Middle frontal gyrus (tissue), 1 donor: ENCODE data around the gene FOXM1.

ENCODE experiments used
- DNase-seq: peaks from one replicate; pipeline ENCODE4 v3.0.0-alpha.2; 2015; ENCODE audit warnings: low spot score; ENCODE audit errors: extremely low spot score

Gene FOXM1

DNA sequence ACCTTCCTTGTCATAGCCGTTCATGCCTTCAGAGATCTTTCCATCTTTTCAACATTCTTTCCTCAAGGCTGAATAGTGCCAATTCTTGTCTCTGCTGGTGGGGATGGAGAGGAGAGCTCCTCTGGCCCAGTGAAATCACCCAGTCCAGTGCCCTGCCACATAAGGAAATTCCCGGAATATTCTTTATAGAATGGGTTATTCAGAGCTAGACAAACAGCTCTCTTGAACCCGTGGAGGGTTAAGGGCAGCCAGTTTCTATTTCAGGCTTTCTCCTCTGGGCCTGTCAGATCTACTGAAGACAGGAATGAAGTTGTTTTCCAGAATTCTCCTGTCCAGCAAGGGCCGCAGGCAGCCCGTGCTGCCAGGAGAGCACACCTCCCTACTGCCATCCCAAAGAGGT is 34.0 kb downstream of the FOXM1 start:
- DNase-seq = no peak

DNA sequence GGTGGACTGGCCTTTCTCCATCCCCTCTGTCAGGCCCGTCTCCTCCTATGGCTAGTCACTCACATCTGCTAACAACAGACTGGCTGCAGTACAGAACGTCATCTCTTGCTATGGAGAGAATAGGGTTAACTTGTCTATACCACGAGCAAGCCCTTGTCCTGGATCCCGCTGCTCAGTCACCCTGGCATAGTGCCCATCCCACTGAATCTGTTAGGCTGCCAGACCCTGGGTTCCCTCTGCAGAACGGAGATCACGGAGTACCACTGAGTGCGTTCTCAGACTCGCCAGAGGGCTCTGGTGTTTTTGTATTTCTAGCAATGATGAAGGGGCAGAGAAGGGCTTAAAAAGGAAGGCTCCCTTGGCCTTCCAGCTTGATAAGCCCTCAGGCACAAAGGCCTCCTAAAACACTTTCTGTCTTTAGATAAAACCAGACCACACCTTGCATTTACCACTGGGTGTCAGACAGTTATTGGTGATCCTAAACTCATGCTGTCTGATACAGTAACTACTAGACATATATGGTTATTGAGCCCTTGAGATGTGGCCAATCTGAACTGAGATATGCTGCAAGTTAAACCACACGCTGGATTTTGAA is 35.8 kb downstream of the FOXM1 start:
- no peak for DNase-seq

DNA sequence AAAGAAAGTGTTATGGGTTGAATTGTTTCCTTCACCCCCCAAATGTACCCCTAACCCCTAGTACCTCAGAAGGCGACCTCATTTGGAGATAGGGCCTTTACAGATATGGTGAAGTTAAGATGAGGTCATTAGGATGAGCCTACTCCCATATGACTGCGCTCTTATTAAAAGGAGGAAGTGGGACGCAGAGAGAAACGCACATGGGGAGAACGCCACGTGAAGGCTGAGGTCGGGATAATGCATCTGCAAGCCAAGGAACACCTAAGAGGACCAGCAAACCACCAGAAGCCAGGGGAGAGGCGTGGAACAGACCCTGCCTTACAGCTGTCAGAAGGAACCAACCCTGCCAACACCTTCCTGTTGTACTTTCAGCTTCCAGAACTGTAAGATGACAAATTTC is 40.4 kb downstream of the FOXM1 start:
- no peak for DNase-seq

DNA sequence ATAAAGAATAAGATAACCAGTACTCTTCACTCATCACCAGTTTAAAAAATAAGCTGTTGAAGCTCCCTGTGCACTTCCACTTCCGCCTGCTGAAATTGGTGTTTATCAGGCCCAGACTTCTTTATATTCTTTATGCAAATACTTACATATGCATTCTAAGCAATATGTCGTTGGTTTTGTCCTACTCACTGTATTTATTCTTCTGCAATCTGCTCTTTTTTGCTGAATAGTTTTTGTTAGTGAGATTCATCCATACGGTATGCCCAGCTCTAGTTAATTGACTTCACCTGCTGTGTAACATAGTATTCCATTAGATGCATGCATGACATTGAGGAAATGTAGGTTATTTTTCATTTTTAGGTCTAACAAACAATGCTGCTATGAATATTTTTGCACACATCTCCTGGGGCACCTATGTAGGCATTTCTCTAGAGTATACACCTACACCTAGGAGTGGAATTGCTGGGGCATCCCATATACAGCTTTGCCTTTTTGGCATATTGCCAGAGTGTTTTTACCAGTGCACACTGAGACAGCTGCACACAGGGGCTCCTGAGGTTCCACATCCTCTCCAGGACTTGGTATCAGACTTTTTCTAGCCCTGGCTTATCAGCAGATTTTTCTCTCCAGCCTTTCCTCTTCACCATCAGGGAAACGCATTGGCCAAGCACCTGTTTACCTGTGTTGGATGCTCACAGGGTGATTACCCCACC is 41.1 kb downstream of the FOXM1 start:
- DNase-seq = no peak

DNA sequence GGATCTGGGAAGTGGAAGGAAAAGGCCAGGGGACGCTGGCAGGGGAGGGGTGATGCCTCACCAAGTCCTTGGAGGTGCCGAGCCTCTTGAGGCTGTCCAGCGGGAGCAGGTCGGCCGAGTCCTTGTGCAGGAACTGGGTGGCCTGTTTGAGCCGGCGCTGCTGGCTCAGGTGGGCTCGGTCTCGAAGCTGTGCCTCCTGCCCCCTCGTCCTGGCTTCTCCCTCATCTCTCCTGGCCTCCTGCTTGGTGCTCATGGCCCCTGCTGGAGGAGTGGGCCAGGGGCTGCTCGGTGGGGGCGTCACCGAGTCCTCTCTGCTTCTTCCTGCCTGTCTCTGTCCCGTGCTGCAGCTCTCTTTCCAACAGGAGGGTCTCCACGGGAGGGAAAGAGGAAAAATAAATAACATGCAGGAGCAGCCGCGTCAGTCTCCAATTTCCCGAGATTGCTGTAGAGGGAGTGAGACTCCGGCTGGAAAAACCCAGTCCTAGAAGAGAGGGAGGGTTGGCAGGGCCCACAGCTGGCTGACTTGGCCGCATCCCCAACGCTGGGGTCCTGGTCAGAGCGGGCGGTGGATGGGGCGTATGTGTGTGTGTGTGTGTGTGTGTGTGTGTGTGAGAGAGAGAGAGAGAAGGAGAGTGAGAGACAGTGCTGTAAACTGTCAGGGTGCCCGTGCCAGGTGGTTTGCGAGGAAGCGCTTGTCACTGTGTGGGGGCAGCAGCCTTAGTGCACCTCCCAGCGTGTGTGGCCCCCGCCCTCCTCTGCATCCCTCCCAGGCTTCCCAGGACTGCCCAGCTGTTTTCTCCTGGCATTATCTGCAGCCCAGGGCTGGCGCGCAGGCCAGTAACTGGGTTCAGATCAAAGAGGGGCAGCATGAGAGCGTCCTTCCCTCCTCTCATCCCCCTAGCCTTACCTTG is 42.1 kb downstream of the FOXM1 start, which contains the start of gene NRIP2:
Gene NRIP2 (minus strand): TSS at position 455 of the 911 bp plus-strand sequence. CDS start 52 bp downstream, at position 403.
- DNase-seq = peak; percentile 27

DNA sequence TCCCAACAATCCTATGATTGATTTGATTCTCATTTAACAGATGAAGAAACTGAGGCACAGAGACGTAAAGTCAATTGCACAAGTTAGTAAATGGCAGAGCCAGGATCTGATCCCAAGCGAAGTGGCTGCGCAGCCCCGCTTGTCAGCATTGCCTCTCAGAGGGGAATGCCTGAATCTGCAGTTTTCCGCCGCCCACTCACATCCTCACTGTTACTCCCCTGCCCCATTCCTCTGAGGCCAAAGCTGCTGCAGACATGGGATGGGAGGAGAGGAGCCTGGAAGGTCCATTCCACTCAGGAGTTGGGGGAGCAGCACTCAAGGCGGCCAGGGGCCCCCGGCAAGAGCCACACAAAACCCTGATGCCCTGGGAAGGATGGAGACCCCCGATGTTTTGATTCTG is 43.2 kb downstream of the FOXM1 start:
- DNase-seq = no peak

DNA sequence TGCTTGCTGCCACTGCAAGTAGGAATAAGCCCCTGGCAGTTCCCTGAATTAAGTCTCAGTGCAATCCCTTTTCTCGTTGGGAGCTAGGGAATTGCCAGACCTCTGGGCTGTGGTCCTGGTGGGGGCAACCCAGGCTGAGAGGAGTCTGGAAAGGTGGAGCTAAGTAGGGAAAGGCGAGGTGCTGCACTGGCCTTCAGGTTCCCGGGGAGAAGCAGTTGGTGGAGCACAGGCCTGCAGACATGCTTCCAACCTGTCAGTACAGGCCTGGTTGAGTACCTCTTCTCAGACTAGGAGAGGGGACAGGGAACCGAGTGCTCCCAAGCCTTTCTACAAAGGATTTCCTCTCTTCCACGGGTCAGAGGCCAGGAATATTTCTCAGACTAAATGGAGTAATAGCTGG is 43.6 kb downstream of the FOXM1 start:
- no peak for DNase-seq

DNA sequence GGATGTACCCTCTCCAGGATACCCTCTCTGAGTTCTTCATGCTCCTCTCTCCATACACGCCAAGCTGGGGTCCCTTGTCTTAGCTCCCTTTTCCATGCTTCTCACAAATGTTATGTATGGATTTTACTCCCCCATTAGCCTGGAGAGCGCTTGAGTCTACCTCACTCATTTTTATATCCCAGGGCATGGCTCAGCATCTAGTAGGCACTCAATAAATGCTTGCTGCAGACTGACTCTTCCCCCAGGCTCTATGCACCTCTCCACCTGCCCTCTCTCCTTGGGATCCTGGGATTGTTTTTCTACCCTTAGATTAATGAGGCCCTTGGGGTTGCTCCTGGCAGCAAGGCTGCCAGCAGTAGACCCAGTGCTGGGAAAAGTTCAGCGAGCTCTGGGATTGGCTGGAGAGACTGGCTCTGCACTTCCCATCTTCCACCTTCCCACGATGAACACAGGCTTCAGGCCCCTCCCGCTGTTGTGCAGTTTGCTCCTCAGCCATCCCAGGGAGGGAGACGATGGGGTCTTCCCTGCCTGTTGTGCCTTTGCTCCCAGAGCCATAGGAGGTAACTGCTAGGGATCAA is 44.3 kb downstream of the FOXM1 start:
- no peak for DNase-seq

DNA sequence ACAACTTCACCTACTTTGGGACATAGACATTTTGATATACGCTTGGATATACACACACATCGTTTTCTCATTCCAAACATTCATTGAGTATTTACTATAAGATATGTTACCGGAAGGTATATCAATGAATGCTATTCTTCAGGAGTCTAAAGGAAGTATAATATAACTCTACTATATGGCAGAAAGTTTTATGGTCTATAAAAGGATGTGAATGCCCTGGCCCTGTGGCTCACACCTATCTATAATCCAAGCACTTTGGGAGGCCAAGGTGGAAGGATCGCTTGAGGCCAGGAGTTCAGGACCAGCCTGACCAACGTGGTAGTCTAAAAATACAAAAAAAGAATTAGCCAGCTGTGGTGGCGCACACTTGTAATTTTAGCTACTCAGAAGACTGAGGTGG is 47.7 kb downstream of the FOXM1 start:
- DNase-seq = no peak

DNA sequence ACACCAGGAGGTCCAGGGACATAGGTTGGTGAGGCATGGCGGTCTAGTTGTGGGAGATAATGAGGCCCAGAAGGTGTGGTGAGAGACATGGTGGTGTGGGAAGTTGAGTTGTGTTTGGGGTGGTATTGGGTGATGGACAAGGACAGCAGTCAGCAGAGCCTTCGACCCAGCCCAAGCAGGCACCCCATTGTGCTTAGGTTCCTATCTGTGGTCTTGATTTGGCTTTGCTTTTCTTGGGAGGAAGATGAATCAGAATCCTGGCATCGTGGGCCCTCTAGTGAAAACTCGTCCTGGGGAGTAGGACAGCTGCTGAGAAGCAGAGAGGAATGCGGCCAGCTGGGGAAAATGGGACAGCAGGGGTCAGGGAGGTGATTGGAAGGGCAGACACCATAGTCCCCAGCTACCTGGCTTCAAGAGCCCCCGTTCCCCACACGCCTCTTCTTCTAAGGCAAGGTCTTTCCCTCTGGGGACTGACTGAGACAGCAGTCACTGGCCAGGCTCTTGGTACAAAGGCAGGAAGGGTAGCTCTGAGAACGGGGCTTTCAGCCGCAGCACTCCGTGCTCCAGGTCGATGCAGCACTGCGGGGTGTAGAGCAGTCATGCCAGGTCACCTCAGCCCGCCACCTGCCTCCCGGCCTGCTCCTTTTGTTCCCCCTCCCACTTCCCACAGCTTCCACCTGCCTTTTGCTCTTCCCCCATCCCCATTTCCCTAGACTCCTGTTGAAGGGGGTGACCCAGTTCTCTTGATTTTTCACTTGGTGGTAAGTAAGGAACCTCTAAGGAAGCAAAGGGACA is 50.1 kb downstream of the FOXM1 start:
- no peak for DNase-seq

DNA sequence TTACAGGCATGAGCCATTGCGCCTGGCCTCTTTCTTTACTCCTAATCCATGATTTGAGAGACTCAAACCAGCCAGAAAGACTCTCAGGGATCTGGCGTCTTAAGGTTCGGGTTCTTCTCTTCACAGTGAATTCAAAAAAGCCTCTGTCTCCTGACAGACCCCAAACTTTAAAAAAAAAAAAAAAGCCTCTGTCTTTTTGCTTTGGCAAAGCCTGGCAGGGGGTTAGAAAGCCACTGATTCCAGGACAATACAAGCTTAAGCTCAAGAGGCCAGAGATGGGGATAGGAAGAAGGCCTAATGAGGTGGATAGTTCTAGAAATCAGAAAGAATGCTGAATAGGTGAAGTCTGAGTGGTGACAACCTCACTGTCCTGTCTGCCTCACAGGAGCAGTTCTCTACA is 50.9 kb downstream of the FOXM1 start:
- no peak for DNase-seq

DNA sequence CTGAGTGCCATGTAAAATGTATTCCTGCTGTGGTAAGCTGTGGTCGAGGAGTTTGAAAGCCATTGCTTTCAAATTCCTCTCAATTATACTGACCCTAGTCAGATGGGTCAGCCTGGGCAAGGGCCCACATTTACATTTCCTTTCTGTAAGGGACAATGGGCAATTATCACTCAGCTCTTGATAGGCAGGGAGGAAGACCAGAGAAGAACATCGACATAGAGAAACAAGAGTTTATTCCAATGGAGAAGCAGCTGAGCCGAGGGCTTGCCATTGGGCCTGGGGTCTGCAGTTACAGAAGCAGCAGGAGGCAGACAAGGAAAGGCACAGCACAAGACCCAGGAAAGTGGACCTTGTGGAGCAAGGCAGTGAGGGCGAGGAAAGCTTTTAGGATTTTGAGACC is 51.8 kb downstream of the FOXM1 start:
- no peak for DNase-seq

DNA sequence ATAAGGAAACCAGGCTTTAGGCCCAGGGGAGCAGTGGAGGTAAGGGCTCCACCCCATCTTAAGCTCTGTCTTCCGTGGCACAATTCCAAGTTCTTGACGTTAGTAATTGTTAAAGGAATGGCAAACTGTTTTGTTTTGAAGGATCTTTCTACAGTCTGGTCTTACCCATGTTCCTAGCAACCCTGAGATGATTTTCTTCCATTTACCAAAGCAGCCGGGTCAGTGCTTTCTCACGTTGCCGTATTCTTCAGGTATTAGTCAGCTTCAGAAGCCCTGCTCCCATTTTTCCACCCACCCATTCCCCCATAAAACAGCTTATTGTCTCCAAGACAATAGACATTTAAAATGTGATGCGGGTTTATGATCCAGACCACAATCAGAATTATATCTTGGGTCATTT is 52.4 kb downstream of the FOXM1 start:
- no peak for DNase-seq

DNA sequence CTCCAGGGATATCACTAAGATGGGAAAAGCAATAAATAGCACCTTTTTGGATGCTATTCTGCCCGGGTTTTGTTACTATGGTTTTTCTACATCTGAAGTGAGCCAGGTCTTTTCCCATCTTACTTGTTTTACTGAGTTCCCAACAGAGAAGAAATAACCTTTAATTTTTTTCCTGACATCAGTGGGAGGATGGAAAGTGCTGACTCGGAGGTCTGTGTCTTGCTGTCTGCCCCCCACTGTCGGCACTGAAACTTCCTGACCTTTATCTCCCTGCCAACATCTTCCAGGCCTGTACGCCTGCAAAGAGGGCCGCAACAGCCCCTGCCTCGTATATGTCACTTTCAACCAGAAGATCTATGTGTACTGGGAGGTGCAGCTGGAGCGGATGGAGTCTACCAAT is 53.5 kb downstream of the FOXM1 start:
- DNase-seq = no peak

DNA sequence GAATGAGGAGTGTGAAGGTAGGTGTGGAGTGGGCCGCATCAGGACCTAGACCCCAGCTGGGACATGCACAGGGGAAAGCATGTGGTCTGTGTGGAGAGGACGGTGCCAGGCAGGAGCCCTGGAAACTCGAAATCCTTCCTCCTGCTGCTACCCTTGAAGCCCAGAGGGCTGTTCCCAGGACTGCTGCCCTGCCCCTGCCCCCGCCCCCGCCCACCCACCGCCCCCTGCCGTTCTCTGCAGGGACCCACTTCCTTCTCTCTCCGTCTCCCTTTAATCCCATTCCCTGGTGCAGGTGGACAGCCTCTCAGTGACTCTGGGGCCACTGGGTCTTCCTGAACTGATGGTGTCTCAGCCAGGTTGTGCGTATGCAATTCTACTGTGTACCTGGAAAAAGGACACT is 56.5 kb downstream of the FOXM1 start:
- no peak for DNase-seq

DNA sequence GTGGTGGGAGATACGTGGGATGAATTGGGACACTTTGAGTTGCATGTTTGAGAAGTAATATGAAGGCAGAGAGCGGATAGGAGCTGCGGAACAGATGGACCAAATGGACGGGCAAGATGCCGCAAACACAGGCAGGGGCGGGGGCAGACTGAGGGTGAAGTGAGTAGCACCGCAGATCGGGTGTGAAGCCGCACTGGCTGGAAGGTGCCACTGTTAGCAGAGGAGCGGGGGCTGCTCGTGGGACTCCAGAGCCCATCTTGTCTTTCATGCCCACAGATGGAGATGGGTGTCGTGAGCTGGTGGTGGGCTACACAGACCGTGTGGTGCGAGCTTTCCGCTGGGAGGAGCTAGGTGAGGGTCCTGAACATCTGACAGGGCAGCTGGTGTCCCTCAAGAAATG is 57.2 kb downstream of the FOXM1 start:
- no peak for DNase-seq

DNA sequence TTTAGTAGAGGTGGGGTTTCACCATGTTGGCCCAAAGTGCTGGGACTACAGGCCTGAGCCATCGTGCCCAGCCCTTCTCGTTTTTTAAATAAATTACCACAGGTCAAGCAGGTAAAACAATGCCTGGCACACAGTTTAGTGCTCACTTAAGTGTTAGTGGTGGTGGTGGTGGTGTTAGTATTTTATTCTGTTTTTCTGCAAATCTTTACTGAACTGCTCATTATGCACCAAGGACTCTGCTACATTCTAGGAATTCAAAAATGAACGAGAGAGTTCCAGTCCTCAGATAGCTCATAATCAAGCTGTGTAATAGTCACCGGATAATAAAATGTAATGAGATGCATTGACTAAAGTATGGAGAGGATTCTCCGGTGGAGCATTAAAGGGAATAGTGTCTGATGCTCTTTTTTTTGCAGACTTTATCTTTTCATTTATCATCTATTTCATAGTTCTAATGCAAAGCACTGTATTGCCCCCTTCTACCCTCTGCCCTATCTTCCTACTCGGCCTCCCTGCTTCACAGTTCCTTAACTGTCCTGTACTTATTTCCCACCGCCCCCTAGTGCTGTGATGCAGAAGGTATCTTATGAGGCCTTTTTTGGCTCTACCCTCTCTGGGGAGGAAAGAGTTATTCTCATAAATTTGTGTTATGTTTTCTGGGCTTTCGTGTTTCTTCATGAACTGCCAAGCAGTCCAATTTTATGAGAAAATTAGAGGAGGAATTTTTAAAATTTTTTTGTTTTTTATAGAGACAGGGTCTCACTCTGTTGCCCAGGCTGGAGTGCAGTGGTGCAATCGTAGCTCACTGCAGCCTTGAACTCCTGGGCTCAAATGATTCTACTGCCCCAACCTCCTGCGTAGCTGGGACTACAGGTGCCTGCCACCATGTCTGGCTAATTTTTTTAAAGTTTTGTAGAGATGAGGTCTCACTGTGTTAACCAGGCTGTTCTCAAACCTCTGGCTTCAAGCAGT is 63.5 kb downstream of the FOXM1 start:
- no peak for DNase-seq

DNA sequence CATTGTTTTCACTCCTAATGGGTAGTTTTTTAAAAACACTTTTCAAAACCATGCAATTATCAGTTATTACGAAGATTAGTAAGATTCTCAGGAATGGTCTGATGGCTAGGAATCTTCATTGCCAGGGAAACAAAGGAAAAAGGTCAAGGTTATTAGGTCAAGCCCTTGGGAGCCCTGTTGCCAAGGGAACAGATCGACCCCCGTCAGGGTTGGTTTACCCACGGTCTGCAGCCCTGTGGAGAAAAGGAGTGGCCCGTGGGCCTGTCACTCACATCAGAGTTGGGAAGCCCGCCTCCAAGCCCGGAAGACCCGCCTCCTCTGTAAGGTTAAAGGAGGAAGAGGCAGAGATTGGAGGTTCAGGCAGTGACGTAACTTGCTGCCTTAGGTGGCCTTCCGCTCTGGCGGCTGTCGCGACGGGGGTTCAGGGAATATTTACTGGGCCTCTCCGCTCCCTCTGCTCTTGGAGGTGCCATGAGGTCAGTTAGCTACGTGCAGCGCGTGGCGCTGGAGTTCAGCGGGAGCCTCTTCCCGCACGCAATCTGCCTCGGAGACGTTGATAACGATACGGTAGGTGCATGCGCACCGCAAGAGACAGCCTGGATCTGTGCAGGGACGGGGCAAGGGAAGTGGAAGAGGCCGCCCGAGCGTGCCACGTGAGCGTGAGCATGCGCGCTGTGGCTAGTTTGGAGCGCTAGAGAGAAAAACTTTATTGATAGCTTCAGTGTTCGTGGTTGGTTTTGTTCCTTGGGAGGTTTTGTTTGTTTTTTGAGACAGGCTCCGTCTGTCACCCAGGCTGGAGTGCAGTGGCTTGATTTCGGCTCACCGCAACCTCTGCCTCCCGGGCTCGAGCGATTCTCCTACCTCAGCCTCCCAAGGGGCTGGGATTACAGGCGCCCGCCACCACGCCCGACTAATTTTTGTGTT is 64.4 kb downstream of the FOXM1 start, which contains the start of gene ITFG2:
Gene ITFG2 (plus strand): TSS at position 379 of the 924 bp plus-strand sequence. CDS start 93 bp downstream, at position 472.
- peak; percentile 98 for DNase-seq

DNA sequence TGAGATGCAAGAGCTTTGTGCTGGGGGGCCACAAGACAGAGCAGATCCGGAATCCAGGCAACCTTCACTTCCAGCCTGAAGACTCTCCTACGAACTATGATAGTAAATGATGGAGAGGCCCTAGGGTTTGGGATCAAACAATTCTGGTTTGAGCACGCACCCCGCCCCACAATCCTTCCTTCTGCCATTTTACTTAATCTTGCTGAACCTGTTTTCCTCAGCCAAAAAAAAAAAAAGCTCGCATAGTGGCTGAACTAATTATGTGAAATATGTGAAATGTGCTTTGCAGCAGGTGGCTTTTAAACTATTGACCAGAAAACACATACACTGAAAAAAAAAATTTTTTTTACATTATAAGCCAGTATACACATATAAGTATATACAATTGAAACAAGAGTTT is 65.2 kb downstream of the FOXM1 start:
- DNase-seq = no peak
